Fibroblast of lung (primary cell): Measurements from ENCODE around the gene ATP9B. TPM values are rescaled to one million over a fixed set of nuclear protein-coding genes. Genes with fewer than 3 reads are reported as not detected.

ENCODE experiments used
- DNase-seq, 2 donors: peaks; one replicate each; pipeline versions ENCODE4 v3.0.0 to v3.0.0-alpha.2; 2010; ENCODE audit warnings: low read depth in 2 of 2
- H2AFZ ChIP-seq: 2 replicates; pipeline ENCODE4 v1.5.1; 2012; ENCODE audit warnings: low read length, control low read depth, inconsistent platforms
- H3K27ac ChIP-seq: 2 replicates; pipeline ENCODE4 v1.5.1; 2011; ENCODE audit warnings: low read length, control low read depth; ENCODE audit not compliant: insufficient read depth
- H3K27me3 ChIP-seq: 2 replicates; pipeline ENCODE4 v1.5.1; 2011; ENCODE audit warnings: mild to moderate bottlenecking, low read length; ENCODE audit not compliant: control insufficient read depth, insufficient read depth
- H3K36me3 ChIP-seq: 2 replicates; pipeline ENCODE4 v1.5.1; 2011; ENCODE audit warnings: low read length; ENCODE audit not compliant: control insufficient read depth, insufficient read depth
- H3K4me1 ChIP-seq: 2 replicates; pipeline ENCODE4 v1.5.1; 2011; ENCODE audit warnings: low read length; ENCODE audit not compliant: control insufficient read depth, insufficient read depth; ENCODE audit errors: extremely low read depth
- H3K4me2 ChIP-seq: 2 replicates; pipeline ENCODE4 v1.5.1; 2011; ENCODE audit warnings: low read length, control low read depth; ENCODE audit not compliant: insufficient read depth; ENCODE audit errors: extremely low read depth
- H3K4me3 ChIP-seq, 4 experiments: fragments of 200-600 bp in 1 of 4; sonication (generic) in 1 of 4; replicated peaks in 1 of 4; 2 replicates each; pipeline ENCODE4 v1.5.1; 2011 to 2016; ENCODE audit warnings: low read length in 4 of 4, low read depth in 3 of 4, mild to moderate bottlenecking in 3 of 4, control low read depth in 2 of 4, inconsistent platforms in 1 of 4, mixed read lengths in 1 of 4; ENCODE audit not compliant: insufficient read depth in 1 of 4; ENCODE audit errors: control extremely low read depth in 1 of 4
- H3K79me2 ChIP-seq: 2 replicates; pipeline ENCODE4 v1.5.1; 2012; ENCODE audit warnings: mild to moderate bottlenecking, low read length, inconsistent platforms; ENCODE audit not compliant: control insufficient read depth, insufficient read depth
- H3K9ac ChIP-seq: 2 replicates; pipeline ENCODE4 v1.5.1; 2011; ENCODE audit warnings: mild to moderate bottlenecking, low read length, control low read depth; ENCODE audit not compliant: insufficient read depth
- H3K9me3 ChIP-seq: 2 replicates; pipeline ENCODE4 v1.5.1; 2012; ENCODE audit warnings: low read depth, low read length; ENCODE audit not compliant: control insufficient read depth, insufficient read depth
- H4K20me1 ChIP-seq: 2 replicates; pipeline ENCODE4 v1.5.1; 2011; ENCODE audit warnings: low read length; ENCODE audit not compliant: control insufficient read depth, insufficient read depth; ENCODE audit errors: extremely low read depth
- EZH2 ChIP-seq: IDR thresholded peaks from 2 replicates; pipeline ENCODE4 v1.5.1; 2012; ENCODE audit warnings: low read length, control low read depth, mild to moderate bottlenecking; ENCODE audit errors: missing control alignments
- polyA plus RNA-seq, 2 donors: library from polyadenylated mRNA; depleted of rRNA in 1 of 2; stranded (reverse) in 1 of 2; unstranded in 1 of 2; fragments of >200 nt; gene quantifications; 2 replicates each; pipeline ENCODE4 v1.2.1, GENCODE V29; 2011 to 2012; ENCODE audit warnings: missing spikeins in 1 of 2
- total RNA-seq: library from RNA; depleted of rRNA; stranded (reverse); fragments of >200 nt; gene quantifications from 2 replicates; pipeline ENCODE4 v1.2.1, GENCODE V29; 2014
- TF ChIP-seq, protein P1 (sequence below), 2 donors: IDR thresholded peaks in 1 of 2; conservative IDR thresholded peaks in 1 of 2; 1 replicate in 1 of 2; 2 replicates in 1 of 2; pipeline ENCODE4 v1.5.1; 2011 to 2012; ENCODE audit warnings: low read length in 2 of 2, control low read depth in 1 of 2, inconsistent platforms in 1 of 2, low read depth in 1 of 2, mild to moderate bottlenecking in 1 of 2

ATP9B gene
- total and polyA plus RNA-seq, 2 donors (not counting 1 experiment from before 2014, with no cell fraction given): 11.2 to 27.7 TPM

DNA sequence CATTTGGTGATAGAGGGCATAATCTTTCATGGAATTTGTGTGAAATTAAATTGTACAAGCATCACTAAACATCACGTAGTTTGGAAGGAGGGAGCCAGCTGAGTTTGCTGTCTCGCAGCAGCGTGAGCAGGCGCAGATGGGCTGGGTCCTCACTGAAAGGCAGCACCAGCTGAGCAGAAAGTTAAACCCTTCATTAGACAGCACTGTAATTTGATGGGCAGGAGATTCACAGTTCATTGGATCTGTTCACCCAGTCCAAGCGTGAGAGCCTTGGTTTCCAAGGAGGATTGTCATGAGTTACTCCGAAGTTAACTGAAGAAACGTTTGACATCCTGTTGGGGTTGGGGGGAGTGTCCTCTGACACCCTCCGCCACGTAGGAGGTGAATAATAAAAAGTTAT is 236.7 kb downstream of the ATP9B start:
- Histone ChIP-seq H3K4me3 (no peak overlapping the region), H3K36me3 (no peaks in the 10 kb centered on the region), H3K27ac (no peak overlapping the region), H3K27me3 (no peaks in the 10 kb centered on the region), H2AFZ (no peak overlapping the region), H3K4me1 (no peaks in the 10 kb centered on the region), H3K9me3 (no peaks in the 10 kb centered on the region), H3K9ac (no peak overlapping the region), H3K79me2 (no peaks in the 10 kb centered on the region), H4K20me1 (no peaks in the 10 kb centered on the region), H3K4me2 (no peak overlapping the region)
- DNase-seq: no peak
- TF ChIP-seq EZH2: no peak
- TF ChIP-seq, protein P1, sequence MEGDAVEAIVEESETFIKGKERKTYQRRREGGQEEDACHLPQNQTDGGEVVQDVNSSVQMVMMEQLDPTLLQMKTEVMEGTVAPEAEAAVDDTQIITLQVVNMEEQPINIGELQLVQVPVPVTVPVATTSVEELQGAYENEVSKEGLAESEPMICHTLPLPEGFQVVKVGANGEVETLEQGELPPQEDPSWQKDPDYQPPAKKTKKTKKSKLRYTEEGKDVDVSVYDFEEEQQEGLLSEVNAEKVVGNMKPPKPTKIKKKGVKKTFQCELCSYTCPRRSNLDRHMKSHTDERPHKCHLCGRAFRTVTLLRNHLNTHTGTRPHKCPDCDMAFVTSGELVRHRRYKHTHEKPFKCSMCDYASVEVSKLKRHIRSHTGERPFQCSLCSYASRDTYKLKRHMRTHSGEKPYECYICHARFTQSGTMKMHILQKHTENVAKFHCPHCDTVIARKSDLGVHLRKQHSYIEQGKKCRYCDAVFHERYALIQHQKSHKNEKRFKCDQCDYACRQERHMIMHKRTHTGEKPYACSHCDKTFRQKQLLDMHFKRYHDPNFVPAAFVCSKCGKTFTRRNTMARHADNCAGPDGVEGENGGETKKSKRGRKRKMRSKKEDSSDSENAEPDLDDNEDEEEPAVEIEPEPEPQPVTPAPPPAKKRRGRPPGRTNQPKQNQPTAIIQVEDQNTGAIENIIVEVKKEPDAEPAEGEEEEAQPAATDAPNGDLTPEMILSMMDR (conservative IDR thresholded peaks at IDR 0.05 in 1 of 2, IDR thresholded peaks at IDR 0.05 in 1 of 2; ENCODE audit: low read depth in 1 of 2, low read length in 2 of 2): no peak

DNA sequence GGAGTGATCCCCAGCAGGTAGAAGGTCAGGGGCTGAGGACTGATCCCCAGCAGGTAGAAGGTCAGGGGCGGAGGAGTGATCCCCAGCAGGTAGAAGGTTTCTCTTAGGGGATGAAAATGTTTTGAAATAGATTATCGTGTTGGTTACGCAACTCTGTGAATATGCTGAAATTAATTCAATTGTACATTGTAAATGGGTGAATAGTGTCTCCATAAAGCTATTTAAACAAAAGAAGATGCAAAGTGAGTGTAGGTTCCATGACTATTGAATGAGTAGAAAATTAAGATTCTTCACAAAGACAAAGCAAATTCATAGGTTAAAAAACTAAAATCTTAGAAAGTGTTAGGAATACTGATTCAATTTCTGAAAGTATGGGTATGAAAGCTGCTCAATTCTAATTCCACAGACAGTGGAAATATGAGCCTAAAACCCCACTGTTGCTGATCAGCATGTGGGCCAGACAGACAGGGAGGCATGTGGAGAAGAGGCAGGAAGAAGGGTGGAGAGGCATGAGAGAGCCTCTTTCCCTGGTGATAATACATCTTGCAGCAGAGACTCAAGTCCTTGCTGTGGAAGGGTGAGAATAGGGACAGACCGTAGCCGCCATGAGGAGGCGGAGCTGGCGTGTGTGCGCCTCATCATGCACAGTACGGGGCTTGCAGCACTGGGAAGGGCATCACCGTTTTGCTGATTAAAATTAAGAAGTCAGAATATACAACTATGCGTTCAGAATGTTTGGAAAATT is 240.6 kb downstream of the ATP9B start:
- Histone ChIP-seq H3K27me3 (no peaks in the 10 kb centered on the region), H3K4me3 (no peak overlapping the region), H3K4me1 (no peaks in the 10 kb centered on the region), H3K27ac (no peak overlapping the region), H3K36me3 (peaks cover 2% of the 10 kb centered on the region), H4K20me1 (no peaks in the 10 kb centered on the region), H2AFZ (no peak overlapping the region), H3K9ac (no peak overlapping the region), H3K79me2 (no peaks in the 10 kb centered on the region), H3K4me2 (no peak overlapping the region), H3K9me3 (no peaks in the 10 kb centered on the region)
- TF ChIP-seq EZH2: no peak
- TF ChIP-seq, protein P1 (conservative IDR thresholded peaks at IDR 0.05 in 1 of 2, IDR thresholded peaks at IDR 0.05 in 1 of 2; ENCODE audit: low read depth in 1 of 2, low read length in 2 of 2): no peak
- DNase-seq: peak in 1 of 2 donors; percentile 3

DNA sequence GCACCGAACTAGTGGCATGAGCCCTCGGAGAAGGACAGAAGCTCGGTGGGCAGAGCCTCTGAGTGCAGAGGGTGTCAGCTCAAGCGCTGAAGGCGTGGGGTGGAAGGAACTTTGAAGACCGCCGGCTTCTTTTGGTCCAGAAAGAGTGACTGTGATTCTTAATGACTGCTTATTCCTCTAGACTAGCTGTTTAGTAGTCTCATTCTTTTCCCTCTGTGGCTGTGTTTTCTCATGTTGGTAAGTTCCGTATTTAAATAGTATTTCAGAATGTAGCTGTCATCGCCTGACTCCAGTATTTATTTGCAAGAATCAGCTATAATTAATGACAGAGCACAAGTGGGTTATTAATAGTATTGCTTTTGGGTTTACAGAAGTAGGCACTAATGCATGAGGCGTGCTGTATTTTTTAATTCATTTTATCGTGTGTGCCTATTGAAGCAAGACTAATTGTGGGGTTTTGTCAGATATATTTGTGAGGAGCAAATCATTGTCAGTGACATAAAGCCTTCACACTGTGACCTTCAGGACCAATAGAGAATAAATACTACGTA is 245.7 kb downstream of the ATP9B start:
- no peak for DNase-seq
- Histone ChIP-seq H3K4me2 (no peak overlapping the region), H3K4me3 (no peak overlapping the region), H3K36me3 (peaks cover 2% of the 10 kb centered on the region), H4K20me1 (no peaks in the 10 kb centered on the region), H3K9ac (no peak overlapping the region), H3K27me3 (no peaks in the 10 kb centered on the region), H3K79me2 (no peaks in the 10 kb centered on the region), H3K4me1 (no peaks in the 10 kb centered on the region), H3K9me3 (no peaks in the 10 kb centered on the region), H3K27ac (no peak overlapping the region), H2AFZ (no peak overlapping the region)
- TF ChIP-seq, protein P1 (conservative IDR thresholded peaks at IDR 0.05 in 1 of 2, IDR thresholded peaks at IDR 0.05 in 1 of 2; ENCODE audit: low read depth in 1 of 2, low read length in 2 of 2): no peak
- no peak for TF ChIP-seq EZH2
